HEK293 (cell line): ENCODE measurements around the gene PHYKPL.

Experiments
- ZNF184 ChIP-seq: fragments of 450-650 bp; IDR thresholded peaks from 2 replicates; pipeline ENCODE4 v1.5.1; 2018; ENCODE audit warnings: missing biosample characterization, mild to moderate bottlenecking, missing genetic modification characterization
- ZNF529 ChIP-seq: fragments of 450-650 bp; formaldehyde crosslinking; IDR thresholded peaks from 2 replicates; pipeline ENCODE4 v1.5.1; 2017; ENCODE audit warnings: missing genetic modification characterization, missing biosample characterization; ENCODE audit not compliant: insufficient replicate concordance
- TF ChIP-seq, protein P1 (sequence below): fragments of 450-650 bp; formaldehyde crosslinking; IDR thresholded peaks from 2 replicates; pipeline ENCODE4 v1.5.1; 2016; ENCODE audit warnings: missing biosample characterization, missing genetic modification characterization, low read depth
- TF ChIP-seq, protein P2 (sequence below): fragments of 450-650 bp; formaldehyde crosslinking; IDR thresholded peaks from 2 replicates; pipeline ENCODE4 v1.5.1; 2016; ENCODE audit warnings: missing biosample characterization, missing genetic modification characterization

DNA sequence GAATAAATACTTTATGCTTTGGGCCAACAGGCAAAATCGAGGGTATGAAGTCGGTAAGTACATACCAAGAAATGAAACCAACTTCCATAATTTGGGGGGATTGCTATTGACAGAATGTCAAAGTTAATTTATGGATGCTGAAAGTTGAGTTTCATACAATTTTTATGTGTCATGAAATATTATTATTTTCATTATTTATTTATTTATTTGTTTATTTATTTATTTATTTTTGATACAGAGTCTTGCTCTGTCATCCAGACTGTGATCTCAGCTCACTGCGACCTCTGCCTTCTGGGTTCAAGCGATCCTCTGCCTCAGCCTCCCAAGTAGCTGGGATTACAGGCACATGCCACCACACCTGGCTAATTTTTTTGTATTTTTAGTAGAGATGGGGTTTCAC is 40.9 kb downstream of the PHYKPL start:
- TF ChIP-seq ZNF184 (tag by site-specific recombination), result no peak
- TF ChIP-seq, protein P1, sequence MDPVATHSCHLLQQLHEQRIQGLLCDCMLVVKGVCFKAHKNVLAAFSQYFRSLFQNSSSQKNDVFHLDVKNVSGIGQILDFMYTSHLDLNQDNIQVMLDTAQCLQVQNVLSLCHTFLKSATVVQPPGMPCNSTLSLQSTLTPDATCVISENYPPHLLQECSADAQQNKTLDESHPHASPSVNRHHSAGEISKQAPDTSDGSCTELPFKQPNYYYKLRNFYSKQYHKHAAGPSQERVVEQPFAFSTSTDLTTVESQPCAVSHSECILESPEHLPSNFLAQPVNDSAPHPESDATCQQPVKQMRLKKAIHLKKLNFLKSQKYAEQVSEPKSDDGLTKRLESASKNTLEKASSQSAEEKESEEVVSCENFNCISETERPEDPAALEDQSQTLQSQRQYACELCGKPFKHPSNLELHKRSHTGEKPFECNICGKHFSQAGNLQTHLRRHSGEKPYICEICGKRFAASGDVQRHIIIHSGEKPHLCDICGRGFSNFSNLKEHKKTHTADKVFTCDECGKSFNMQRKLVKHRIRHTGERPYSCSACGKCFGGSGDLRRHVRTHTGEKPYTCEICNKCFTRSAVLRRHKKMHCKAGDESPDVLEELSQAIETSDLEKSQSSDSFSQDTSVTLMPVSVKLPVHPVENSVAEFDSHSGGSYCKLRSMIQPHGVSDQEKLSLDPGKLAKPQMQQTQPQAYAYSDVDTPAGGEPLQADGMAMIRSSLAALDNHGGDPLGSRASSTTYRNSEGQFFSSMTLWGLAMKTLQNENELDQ (tag by site-specific recombination), result no peak
- no peak for TF ChIP-seq ZNF529 (tag by site-specific recombination)
- TF ChIP-seq, protein P2, sequence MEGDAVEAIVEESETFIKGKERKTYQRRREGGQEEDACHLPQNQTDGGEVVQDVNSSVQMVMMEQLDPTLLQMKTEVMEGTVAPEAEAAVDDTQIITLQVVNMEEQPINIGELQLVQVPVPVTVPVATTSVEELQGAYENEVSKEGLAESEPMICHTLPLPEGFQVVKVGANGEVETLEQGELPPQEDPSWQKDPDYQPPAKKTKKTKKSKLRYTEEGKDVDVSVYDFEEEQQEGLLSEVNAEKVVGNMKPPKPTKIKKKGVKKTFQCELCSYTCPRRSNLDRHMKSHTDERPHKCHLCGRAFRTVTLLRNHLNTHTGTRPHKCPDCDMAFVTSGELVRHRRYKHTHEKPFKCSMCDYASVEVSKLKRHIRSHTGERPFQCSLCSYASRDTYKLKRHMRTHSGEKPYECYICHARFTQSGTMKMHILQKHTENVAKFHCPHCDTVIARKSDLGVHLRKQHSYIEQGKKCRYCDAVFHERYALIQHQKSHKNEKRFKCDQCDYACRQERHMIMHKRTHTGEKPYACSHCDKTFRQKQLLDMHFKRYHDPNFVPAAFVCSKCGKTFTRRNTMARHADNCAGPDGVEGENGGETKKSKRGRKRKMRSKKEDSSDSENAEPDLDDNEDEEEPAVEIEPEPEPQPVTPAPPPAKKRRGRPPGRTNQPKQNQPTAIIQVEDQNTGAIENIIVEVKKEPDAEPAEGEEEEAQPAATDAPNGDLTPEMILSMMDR (tag by site-specific recombination), result no peak
